Activated CD8-positive, alpha-beta memory T cell treated with anti-CD3 and anti-CD28 coated beads, Interleukin-2, amount 50 U/mL, for 48 hours (primary cell): Measurements from ENCODE around the gene KIF6.

Experiments used
- DNase-seq: peaks from one replicate; pipeline ENCODE4 v3.0.0-alpha.2; 2020

KIF6 gene

DNA sequence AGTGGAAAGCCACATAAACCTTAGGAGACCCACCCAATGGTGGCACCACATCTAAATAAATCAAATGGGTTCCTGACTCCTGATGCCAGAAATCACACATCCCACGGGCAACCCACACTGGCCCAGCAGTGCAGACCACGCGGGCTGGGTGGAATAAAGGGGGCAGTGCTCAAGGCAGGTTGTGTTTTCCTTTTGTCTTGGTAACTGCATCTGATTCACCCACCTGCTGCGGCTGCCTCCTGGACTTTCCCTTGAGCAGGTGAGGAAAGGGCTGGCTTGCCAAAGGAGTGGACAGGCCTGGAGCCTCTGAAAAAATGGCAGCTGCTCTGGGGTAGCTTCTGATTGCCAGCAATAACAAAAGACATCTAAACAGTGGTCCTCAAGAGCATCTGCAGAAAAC is 283.2 kb downstream of the KIF6 start:
- no peak for DNase-seq

DNA sequence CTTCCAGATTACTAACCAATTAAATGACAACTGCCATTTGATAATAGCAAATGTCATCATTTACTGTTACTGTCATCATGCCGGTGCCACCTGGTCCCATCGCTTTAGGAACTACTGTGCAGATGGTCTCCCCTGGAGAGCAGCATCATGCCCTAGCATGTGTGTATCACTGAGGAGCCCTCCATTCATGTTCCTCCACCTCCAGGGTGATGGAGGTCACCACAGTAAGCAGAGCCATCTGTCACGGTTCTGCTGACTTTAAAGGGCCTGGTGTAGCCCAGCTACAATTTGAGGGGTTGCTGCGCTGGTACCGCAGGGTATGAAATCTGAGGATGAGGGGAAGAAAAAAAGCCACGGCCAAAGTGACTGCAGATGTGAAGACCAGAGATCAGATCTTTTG is 283.9 kb downstream of the KIF6 start:
- DNase-seq, result no peak

DNA sequence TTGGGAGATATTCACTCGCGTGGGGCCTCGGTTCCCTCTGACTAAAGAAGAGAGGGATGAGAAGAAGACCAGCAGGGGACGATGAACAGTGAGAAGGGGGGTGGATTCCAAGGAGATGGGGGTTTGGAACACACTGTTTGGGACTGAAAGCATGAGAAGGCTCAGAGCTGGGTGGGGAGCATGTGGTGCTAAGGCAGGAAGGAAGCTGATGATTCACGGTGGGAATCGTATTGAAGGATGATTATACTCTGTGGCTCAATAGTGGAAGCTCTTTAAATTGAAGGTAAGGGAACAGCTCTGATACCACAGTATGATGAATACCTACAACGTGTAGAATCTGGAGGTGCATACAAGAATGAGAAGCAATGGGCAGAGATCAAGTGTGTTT is 285.2 kb downstream of the KIF6 start:
- no peak for DNase-seq

DNA sequence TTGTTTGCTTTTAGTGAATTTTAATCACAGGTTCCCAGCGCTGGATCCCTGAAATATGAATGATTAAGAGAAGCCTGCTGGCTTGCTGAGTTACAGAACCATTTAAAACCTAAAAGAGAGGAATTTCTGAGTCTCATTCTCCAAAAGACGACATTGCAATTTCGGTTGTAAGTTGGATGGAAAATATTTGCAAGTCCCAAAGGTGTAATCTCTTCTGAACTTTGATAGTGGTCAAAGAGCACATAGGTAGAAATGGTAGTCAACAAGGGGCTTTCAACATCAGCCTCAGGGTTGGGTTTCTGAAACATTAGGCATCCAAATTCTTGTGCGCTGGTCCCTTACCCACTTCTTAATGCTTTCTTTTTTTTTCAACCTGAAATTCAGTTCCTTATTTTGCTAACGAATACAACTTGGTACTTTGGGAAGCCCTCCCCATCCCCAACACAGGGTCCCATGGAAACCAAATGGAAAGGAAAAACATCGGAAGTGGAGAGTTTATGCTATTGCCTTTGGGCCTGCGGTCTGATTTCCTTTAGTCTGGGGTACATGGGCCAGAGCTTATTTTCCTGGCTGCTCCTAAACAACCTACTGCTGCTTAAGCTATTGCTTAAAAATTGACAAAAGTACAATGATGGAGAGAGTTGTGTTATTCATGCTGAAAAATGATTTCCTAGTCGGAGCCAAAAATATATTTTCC is 285.7 kb downstream of the KIF6 start:
- no peak for DNase-seq

DNA sequence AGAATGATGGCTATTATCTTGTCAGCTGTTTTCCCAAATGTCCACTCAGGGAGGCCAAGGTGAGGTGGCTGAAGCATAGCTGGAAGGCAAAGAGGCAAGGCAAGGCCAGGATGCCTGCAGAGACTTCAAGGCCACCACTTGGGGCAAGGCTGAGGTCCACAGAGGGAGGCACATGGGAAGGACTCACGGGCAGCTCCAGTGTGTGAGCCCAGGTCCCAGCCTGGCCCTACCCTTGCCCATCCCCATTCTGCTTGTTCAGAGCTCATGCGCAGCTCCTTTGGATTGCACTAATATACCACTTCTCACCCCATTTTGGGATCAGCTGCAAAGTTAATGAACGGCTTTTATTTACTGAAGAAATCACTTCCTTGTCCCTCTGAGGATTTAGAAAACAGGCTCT is 291.6 kb downstream of the KIF6 start:
- DNase-seq, result no peak

DNA sequence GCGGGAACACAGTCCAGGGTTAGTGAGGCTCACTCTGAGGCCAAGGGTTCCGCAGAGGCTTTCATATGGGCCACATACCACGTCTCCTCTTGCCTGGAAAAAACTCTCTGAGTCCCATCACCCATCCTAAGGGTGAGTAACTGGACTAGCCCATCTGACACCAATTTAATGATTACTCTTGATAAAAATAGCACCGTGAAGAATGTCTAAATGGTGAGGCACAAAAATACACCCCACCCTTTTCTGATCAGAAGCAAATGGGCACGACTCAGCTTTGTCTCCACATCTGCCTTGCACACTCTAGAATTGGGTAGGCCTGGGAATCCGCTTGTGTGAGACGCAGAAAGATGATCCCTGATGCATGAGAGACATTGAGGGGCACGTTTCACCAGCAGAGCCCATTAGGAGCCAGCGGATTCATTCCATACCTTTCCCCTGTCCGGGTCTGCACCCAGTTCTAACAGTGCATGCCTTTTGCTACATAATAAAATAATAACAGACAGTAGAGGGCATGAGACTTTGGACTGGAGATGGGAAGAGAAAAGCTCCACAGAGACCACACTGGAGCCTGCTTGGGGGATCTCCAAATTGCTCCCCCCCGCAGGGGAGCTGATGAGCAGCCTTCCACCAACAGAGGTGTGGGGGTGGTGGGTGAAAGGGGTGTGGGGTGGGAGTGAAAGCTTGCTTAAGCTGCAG is 292.7 kb downstream of the KIF6 start:
- no peak for DNase-seq

DNA sequence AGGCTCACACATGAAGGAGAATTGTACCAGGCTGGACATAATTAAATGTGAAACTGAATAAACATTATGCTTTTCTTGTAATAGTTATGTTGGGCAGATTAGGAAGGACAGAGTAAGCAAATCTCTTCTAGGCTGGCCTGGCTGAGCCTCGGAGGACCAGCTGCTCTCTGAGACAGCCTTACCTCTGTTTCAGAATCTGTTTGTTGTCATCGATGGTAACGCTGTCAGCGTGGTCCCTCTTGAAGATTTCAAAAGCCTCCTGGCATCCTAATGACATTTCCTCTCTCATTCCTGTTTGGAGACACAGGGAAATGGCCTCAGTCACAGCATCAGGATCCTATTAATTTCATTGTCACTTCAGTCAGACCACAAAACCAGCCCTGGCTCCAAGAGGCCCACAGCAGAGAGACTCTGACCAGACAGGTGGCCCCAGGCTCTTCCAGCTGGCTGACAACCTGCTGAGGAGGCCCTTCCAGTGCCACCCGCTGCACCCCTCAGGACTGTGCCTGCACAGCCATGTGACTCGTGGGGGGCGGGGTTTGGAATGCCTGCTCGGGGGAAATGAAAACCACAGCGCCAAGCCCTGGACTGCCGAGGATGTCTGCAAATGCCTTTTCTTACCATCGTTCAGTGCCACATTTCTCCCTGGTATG is 294.2 kb downstream of the KIF6 start:
- DNase-seq, result no peak

DNA sequence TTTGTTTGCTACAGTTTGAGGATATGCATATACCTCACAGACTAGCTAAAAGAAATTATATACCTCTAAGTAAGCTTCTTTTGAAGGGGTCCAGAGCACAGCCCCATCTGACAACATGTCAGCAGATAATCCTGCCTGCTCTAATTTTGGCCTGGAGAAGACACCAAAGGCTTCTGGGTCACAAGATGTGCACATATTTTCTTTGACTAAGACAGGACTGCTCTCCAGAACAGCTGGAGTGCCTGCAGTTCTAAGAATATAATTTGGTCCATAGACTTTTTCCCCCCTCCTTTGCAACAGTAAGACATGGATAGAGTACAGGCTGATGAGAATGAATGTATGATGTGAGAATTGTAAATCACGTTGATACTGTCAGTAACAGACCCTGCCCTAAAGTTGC is 294.8 kb downstream of the KIF6 start:
- DNase-seq, result no peak

DNA sequence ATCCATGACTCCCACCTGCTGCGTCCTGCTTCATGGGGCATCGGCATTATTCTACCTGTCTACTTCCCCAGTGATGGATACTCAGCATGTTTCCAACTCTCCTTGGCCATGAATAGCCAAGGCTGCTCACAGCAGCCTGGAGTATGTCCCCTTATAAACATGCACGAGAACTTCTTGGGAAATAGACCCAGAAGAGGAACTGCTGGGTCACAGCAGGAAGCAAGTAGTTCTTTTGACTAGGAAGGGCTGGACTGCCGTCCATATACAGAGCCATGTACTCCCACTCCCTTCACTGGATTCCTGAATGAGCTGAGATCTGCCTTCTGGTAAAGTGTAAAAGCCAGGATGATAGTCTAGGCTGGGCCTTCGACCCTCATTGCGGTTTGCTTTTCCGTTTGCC is 296.4 kb downstream of the KIF6 start:
- DNase-seq, result no peak

DNA sequence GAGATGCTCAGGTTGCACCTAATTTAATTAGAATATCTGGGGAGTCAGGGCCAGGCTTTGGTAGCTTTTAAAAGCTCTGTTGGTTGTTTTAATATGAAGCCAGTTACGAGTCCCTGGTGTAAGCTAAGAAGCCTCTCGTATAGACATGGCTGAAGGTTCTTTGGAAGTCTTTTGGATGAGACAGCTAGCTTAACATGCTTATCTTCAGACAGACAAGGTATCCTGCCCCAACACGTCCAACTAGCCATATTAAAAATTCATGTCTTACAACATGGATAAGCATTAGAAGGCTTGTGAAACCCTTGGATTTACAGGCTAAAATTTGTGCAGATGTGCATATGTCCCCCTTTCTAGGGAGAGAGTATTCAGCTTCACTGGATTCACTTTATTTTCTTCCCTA is 297.1 kb downstream of the KIF6 start:
- DNase-seq, result no peak

DNA sequence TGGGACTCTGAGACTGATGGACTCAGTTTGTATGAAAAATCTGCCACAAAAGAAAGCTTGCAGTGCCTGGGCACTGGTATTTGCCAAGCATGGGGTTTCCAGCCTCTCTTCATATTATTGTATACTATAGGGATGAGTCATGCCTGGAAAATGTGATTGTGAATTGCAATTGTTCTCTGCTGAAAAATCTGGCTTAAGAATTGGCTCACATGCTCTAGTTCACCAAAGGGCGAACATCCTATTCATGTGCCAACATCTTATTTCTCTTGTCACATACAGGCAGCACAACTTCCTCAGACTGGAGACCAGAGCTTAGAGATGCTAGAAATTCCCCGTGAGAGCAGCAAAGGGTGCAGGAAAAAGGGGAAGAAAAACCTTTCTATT is 299.1 kb downstream of the KIF6 start:
- DNase-seq, result no peak

DNA sequence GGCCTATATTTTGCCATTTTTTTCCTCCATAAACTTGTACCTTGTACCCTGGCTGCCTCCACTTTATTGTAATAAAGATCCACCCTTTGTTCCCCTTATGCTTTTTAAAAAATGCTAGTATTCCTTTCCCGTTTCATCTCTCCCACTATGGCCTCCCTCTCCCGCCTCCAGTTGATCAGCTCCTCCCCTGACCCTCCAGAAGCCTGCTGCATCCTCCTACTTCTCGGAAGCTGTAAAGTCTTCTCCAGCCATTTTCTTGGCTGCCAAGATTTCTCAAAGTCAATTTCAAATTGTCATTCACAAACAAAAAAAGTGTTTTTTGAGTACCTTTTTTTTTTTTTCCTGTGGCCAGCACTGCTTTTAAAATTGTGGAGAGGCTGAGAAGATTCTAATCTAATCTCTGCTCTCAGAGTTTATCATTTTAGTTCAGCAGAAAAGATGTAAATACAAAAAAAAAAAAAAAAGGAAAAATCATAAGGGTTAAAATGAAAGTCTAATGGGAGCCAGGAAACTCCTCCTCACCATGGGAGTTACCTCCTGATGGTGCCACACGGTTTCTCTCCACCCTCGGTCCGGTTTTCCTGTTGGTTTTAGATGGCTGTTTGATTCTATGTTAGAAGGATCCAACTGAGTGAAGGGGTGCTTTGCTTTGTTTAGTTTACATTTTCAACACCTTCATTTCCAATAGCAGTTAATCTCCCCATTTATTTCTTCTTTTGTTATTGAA is 299.7 kb downstream of the KIF6 start:
- DNase-seq, result no peak

DNA sequence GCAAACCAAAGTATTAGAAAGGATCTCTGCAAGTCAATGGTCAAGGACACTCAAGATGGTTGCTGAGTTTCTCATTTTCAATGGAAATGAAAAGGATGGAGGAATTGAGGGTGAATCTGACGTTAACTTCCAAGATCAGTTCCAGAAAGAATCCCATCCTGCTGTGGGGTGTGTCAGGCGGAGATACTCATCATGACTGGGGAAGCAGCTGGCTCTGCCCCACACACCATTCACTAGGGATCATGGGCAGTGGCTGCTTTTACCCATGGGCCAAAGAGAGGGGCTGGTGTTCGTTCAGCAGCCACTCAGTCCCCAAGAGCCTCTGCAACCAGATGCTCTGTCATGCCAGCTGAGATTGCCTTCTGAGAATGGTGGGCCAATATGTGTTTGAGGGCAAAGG is 300.4 kb downstream of the KIF6 start:
- DNase-seq, result no peak

DNA sequence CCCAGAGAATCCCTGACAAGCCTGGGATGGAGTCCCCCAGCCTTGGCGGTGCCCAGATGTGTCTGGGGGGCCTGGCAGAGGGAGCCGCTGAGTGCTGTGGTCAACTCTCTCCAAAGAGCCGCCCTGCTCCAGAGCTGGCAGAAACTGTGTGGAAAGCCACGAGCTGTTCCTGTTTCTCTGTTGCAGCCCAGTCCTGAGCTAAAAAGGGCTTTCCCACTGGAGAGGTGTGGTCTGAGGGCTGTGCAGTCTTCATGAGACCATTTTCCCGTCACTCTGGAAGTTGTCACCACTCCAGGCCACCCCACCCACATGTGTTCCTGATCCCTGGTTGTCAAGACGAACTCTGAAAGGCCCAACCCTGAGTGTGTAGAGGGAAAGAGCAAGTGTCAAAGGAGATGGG is 303.0 kb downstream of the KIF6 start:
- DNase-seq, result no peak

DNA sequence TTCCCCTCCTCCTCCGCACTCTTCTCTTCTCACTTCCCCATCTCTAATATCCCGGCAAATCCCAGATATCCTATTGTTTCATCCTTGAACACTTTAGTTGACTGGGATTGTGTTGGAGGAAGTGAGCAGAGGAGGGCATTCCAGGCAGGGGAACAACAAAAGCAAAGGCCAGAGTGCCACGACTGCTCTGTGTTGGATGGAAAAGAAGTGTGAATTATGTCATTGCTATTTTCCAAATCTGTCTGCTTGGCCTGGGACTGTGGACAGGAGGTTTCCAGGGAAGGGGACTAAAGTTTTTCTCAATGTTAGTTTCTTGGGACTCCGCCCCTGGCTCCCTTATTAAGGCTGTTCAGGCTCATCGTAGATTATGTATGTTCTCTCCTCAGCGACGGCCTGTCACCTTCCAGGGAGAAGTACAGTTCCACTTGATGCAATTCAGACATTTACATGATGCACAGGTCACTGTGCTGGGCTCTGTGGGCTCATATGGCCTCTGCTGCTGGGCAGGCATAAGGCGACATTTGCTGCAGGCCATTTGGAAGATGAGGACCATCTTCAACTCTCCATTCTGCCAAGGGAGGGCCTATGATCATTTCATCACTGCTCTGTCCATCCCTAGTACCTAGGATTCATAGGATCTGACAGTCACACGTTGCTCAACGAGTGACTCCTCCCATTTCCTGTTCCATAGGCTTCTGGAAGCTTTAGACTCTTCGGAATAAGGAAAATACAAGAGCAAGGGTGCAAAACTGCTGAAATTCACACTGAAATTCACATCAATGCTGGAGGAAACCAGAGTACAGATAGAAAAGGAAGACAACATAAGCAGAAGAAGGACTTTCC is 303.6 kb downstream of the KIF6 start:
- no peak for DNase-seq

DNA sequence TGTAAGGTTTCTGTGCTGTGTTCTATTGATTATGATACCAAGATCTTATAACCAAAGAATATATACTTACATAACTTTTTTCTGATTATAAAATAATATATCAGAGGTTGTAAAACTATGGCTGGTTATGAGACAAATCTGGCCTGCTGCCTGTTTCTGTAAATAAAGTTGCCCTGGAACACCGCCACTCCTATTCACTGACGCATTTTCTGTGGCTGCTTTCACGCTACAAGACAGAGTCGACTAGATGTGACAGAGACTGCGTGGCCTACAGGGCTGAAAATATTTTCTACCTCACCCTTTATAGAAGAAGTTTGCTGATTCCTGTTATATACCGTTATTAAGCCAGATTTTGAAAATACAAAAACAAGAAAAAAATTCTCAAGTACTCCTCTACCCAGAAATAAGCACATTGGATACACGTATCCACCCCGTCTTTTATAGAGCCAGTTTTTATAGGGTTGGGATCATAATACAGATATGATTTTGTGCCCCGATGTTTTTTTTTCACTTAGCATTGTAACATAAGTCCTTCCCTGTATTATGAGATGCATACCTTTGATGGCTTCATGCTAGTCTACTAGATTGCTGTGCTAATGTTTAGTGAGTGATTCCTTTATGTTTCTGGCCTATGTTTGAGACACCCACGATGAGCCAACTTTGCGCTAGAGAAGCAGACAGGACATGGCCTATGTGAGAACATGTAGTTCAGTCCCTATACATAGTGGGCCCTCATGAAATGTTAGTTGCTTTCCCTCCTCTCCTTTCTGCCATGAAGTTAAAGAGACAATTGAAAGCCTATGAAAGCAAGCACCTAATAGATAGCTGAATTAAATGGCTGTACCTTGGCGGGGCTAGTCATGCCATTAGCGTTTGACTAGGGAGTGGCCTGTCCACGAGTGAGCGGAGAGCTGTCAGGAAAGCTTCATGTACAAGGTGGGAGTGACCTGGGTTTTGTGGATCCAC is 304.6 kb downstream of the KIF6 start:
- DNase-seq, result no peak

DNA sequence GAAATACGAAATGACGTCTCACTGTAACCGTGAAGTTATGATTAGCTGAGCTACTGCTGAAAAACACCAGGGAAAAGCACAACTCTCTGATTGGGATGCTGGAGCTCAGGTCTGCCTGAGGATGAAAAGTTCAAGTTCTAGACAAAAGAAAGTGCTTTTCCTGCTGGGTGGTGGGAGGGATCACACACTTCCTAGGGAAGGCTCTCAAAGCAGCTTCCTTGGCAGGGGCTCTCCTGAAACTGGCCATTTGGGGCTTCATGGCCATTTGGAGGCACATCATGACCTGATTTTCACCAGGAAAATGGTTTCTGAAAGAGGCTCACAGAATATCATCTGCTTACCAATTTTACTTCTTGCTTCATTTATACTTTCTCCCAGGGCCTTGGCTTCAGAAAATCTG is 305.6 kb downstream of the KIF6 start:
- DNase-seq, result no peak

DNA sequence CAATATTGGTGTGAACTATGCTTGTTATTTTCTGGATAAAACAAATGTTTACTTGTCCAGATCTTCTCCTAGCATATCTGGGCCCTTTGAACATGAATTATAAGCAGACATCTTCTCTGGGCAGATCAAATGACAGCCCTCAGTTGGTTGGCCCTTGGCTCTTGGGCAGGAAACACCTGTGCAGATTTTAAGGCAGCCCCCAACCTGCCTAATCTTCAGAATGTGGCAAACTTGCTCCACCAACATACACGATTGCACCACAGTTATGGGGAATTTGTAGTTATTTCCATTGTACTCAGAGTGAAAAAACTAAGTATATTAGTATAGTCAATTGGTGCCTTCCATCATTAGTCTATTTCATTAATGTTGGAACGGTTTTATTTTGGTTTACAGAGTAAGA is 307.8 kb downstream of the KIF6 start:
- DNase-seq, result no peak

DNA sequence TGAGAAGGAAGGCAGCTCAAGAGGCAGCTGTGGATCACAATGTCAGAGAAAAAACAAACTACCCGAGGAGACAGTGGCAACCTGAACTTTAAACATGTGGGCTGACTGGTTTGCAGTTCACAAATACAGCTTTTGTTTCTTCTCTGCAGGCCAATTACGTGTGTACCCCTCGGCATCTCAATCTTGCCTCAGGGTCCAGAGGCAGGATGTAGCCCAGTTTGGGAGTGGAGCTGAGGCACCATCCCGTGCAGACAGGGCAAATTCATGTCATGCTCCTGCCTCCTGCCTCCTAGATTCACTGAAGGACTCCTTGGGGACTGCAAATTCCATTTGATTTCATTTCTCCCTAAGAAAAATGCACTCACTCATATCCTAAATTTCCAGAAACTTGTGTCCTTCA is 308.5 kb downstream of the KIF6 start:
- DNase-seq, result no peak

DNA sequence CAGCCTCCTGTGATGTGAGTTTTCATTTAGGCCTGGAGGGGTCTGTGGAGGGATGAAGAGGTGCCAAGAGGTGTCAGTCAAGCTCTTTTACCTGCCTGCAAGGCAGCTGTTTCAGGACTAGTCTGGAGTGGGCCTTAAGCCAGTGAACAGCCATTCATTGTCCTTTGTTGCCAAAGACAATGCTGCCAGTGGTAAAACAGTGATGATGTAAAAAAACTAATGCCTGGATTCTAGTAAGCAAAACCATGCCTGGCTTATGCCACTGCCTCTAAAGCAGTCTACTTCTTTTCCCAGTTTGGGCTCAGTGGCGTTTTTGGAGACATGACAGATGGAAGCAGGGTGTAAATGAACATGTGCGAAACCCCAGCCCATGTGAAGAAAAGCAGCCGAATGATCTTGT is 309.2 kb downstream of the KIF6 start:
- no peak for DNase-seq

DNA sequence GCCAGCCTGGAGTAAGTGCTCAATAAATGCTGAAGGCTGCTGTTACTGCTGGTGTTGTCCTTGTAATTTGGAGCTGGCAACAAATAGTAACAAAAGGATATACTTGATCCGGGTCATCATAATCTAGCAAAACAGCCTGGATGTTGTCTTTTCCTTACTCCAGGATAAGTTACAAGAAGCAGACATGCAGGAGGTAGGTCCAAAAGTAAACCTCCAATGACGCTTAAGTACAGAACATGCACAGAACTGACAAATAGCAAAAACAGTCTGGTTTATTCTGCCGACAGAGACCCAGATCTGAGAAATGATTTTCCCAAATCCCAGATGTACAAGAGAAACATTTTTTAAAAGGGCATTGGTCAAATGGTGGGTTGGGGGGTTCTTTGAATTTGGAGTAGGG is 309.7 kb downstream of the KIF6 start:
- DNase-seq, result no peak

DNA sequence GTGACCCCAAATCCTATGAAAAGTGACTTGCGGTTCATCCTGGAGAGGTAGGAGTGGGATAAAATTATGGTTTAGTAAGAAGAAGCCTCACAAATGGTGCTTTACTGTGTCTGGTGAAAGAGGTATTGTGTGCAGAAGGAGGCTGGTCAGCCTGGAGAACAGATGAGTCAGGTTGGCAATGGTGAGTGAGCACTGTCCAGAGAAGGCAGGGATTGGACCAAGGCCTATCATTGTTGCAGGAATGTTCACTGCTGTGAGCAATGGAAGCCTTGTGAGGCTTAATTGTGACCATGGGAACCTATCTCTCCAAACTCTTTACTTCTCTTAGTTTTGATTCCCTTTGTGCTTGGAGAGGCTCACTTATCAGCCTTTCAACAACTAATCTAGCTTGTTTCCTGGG is 313.7 kb downstream of the KIF6 start:
- DNase-seq, result no peak
